SU-DHL-6 (cell line): ENCODE results near the gene TRAF2.

Source experiments
- H2AFZ ChIP-seq: fragments of 200-600 bp; sonication (generic); 2 replicates; pipeline ENCODE4 v1.6.1; 2014; ENCODE audit warnings: low read depth, mild to moderate bottlenecking, moderate library complexity, mixed read lengths, antibody characterized with exemption, low read length; ENCODE audit not compliant: severe bottlenecking
- H3F3A ChIP-seq: fragments of 200-600 bp; shearing (Covaris generic); 2 replicates; pipeline ENCODE4 v1.6.0; 2016; ENCODE audit warnings: antibody characterized with exemption, mild to moderate bottlenecking; ENCODE audit not compliant: insufficient read depth
- H3K27ac ChIP-seq: fragments of 200-600 bp; sonication (generic); 2 replicates; pipeline ENCODE4 v1.5.1; 2016; ENCODE audit warnings: low read depth, mild to moderate bottlenecking, low read length, moderate library complexity, mixed read lengths
- H3K27me3 ChIP-seq: fragments of 200-600 bp; sonication (generic), shearing (Covaris generic); 2 replicates; pipeline ENCODE4 v1.6.0; 2014; ENCODE audit warnings: mild to moderate bottlenecking, low read length
- H3K36me3 ChIP-seq: fragments of 200-600 bp; sonication (generic); 2 replicates; pipeline ENCODE4 v1.6.1; 2014; ENCODE audit warnings: mild to moderate bottlenecking, low read length, mixed read lengths
- H3K4me2 ChIP-seq: fragments of 300-600, 200-600 bp; shearing (Covaris generic), sonication (generic); 2 replicates; pipeline ENCODE4 v1.6.0; 2014; ENCODE audit warnings: low read length, low read depth, mild to moderate bottlenecking; ENCODE audit not compliant: poor library complexity, severe bottlenecking
- H3K4me3 ChIP-seq: fragments of 200-600 bp; sonication (generic); 2 replicates; pipeline ENCODE4 v1.5.1; 2014; ENCODE audit warnings: antibody characterized with exemption, low read length, mild to moderate bottlenecking, mixed read lengths; ENCODE audit not compliant: insufficient read depth, poor library complexity, severe bottlenecking
- H3K79me2 ChIP-seq: fragments of 200-600 bp; sonication (generic); 2 replicates; pipeline ENCODE4 v1.6.1; 2014; ENCODE audit warnings: mild to moderate bottlenecking, low read length, moderate library complexity; ENCODE audit not compliant: insufficient read depth
- H3K9ac ChIP-seq: fragments of 200-600 bp; sonication (generic); 2 replicates; pipeline ENCODE4 v1.7.0; 2014; ENCODE audit warnings: mild to moderate bottlenecking, low read length
- H3K9me2 ChIP-seq: fragments of 200-600 bp; sonication (generic); replicated peaks from 2 replicates; pipeline ENCODE4 v1.6.1; 2014; ENCODE audit warnings: low read length; ENCODE audit not compliant: insufficient read depth
- H3K9me3 ChIP-seq: fragments of 200-600 bp; sonication (generic); 2 replicates; pipeline ENCODE4 v1.6.1; 2014; ENCODE audit warnings: low read length, mixed read lengths; ENCODE audit not compliant: insufficient read depth
- H4K20me1 ChIP-seq: fragments of 200-600 bp; sonication (generic); 2 replicates; pipeline ENCODE4 v1.6.1; 2014; ENCODE audit warnings: low read depth, mild to moderate bottlenecking, antibody characterized with exemption, low read length, moderate library complexity, mixed read lengths
- EZH2phosphoT487 ChIP-seq: fragments of 200-600 bp; sonication (generic), shearing (Covaris generic); conservative IDR thresholded peaks from 2 replicates; pipeline ENCODE4 v1.6.1; 2018; ENCODE audit warnings: mild to moderate bottlenecking, antibody characterized with exemption, low read length, moderate library complexity, mixed read lengths
- TF ChIP-seq, protein P1 (sequence below): fragments of 200-600 bp; sonication (generic); IDR thresholded peaks from one replicate; pipeline ENCODE4 v1.5.1; 2017; ENCODE audit warnings: antibody characterized with exemption, mild to moderate bottlenecking, low read length, moderate library complexity; ENCODE audit not compliant: insufficient read depth, poor library complexity, severe bottlenecking

The TRAF2 gene

GRCh38 chr9:136844761-136845464 is 41.4 kb upstream of the TRAF2 start:
- Histone ChIP-seq H3K79me2 (no peaks in the 10 kb centered on the region), H3K27ac (no peak overlapping the region), H3F3A (no peaks in the 10 kb centered on the region; the same call in 1 of the 2 replicates), H3K27me3 (no peaks in the 10 kb centered on the region), H3K9me2 (no peaks in the 10 kb centered on the region), H3K9ac (no peak overlapping the region), H3K36me3 (no peaks in the 10 kb centered on the region), H3K4me3 (no peak overlapping the region), H2AFZ (no peak overlapping the region), H3K9me3 (no peaks in the 10 kb centered on the region), H4K20me1 (no peaks in the 10 kb centered on the region), H3K4me2 (no peak overlapping the region)
- no peak for TF ChIP-seq EZH2phosphoT487
- TF ChIP-seq, protein P1, sequence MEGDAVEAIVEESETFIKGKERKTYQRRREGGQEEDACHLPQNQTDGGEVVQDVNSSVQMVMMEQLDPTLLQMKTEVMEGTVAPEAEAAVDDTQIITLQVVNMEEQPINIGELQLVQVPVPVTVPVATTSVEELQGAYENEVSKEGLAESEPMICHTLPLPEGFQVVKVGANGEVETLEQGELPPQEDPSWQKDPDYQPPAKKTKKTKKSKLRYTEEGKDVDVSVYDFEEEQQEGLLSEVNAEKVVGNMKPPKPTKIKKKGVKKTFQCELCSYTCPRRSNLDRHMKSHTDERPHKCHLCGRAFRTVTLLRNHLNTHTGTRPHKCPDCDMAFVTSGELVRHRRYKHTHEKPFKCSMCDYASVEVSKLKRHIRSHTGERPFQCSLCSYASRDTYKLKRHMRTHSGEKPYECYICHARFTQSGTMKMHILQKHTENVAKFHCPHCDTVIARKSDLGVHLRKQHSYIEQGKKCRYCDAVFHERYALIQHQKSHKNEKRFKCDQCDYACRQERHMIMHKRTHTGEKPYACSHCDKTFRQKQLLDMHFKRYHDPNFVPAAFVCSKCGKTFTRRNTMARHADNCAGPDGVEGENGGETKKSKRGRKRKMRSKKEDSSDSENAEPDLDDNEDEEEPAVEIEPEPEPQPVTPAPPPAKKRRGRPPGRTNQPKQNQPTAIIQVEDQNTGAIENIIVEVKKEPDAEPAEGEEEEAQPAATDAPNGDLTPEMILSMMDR: no peak

- Histone ChIP-seq H3K9me3 (no peaks in the 10 kb centered on the region), H3K4me2 (no peak overlapping the region), H3K9me2 (no peaks in the 10 kb centered on the region), H3K9ac (no peak overlapping the region), H3K79me2 (no peaks in the 10 kb centered on the region), H4K20me1 (no peaks in the 10 kb centered on the region), H3F3A (no peaks in the 10 kb centered on the region; the same call in 1 of the 2 replicates), H3K36me3 (no peaks in the 10 kb centered on the region), H3K27ac (no peak overlapping the region), H3K27me3 (no peaks in the 10 kb centered on the region), H2AFZ (no peak overlapping the region), H3K4me3 (no peak overlapping the region)
- TF ChIP-seq, protein P1: no peak
- no peak for TF ChIP-seq EZH2phosphoT487
These were observed 40.7 kb upstream of the TRAF2 start for GRCh38 chr9:136845465-136846260.

DNA sequence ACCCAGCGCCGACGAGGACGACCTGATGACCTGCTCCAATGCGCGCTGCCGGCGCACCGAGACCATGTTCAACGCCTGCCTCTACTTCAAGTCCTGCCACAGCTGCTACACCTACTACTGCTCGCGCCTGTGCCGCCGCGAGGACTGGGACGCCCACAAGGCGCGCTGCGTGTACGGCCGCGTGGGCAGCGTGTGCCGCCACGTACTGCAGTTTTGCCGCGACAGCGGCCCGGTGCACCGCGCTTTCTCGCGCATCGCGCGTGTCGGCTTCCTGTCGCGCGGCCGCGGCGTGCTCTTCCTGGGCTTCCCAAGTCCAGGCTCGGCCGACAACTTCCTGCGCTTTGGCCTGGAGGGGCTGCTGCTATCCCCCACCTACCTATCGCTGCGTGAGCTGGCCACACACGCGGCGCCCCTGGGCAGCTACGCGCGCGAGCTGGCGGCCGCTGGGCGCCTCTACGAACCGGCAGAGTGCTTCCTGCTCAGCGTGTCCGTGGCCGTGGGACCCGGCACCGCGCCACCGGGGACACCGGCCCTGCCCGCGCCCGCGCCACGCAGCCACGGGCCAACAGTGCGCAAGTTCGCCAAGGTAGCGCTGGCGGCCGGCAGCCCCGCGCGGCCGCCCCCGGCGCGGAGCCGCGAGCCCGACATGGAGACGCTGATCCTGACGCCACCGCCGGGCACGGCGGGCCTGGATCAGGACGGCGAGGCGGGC is 39.8 kb upstream of the TRAF2 start:
- Histone ChIP-seq H3K27me3 (no peaks in the 10 kb centered on the region), H3K36me3 (no peaks in the 10 kb centered on the region), H3K9ac (no peak overlapping the region), H4K20me1 (no peaks in the 10 kb centered on the region), H3K9me3 (no peaks in the 10 kb centered on the region), H3K4me2 (no peak overlapping the region), H3K27ac (no peak overlapping the region), H3K79me2 (no peaks in the 10 kb centered on the region), H3K9me2 (no peaks in the 10 kb centered on the region), H3K4me3 (no peak overlapping the region), H3F3A (no peaks in the 10 kb centered on the region; the same call in 1 of the 2 replicates), H2AFZ (no peak overlapping the region)
- TF ChIP-seq EZH2phosphoT487: no peak
- TF ChIP-seq, protein P1: no peak
